ENCODE measurements around the gene WASF3. TPM values are rescaled to one million over a fixed set of nuclear protein-coding genes. Genes with fewer than 3 reads are reported as not detected.
"Not testable (repeated sequence)": the region's sequence is repeated elsewhere in the genome, so short reads cannot be mapped to it uniquely, and the experiment has no call there.

The WASF3 gene
- total RNA-seq, 1 experiment from 2014 or later: not detected

GRCh38 chr13:26722321-26722720 is 164.8 kb downstream of the WASF3 start:
- Histone ChIP-seq H2AFZ (ENCODE audit: low read length) (no peak overlapping the region), H3K27ac (ENCODE audit: low read length) (no peak overlapping the region), H3K4me1 (ENCODE audit: low read length) (no peaks in the 10 kb centered on the region), H3K36me3 (ENCODE audit: insufficient read depth, low read length) (no peaks in the 10 kb centered on the region), H3K9me3 (ENCODE audit: low read length) (no peaks in the 10 kb centered on the region), H3K79me2 (ENCODE audit: low read length) (no peaks in the 10 kb centered on the region), H3K27me3 (ENCODE audit: low read length) (no peaks in the 10 kb centered on the region), H3K9ac (ENCODE audit: low read length) (no peak overlapping the region), H3K4me3 (ENCODE audit: low read length) (no peak overlapping the region), H3K4me2 (ENCODE audit: low read depth, low read length, poor library complexity, severe bottlenecking) (no peak overlapping the region), H3K9me2 (replicated peaks; ENCODE audit: insufficient read depth, low read length) (no peaks in the 10 kb centered on the region), H4K20me1 (ENCODE audit: insufficient read depth, low read depth, low read length) (no peaks in the 10 kb centered on the region)
- no peak for DNase-seq

DNA sequence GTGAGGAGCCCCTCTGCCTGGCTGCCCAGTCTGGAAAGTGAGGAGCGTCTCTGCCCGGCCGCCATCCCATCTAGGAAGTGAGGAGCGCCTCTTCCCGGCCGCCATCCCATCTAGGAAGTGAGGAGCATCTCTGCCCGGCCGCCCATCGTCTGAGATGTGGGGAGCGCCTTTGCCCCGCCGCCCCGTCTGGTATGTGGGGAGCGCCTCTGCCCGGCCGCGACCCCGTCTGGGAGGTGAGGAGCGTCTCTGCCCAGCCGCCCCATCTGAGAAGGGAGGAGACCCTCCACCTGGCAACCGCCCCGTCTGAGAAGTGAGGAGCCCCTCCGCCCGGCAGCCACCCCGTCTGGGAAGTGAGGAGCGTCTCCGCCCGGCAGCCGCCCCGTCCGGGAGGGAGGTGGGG is 166.1 kb downstream of the WASF3 start:
- H3K4me1 ChIP-seq (ENCODE audit: low read length); H4K20me1 ChIP-seq (ENCODE audit: insufficient read depth, low read depth, low read length); H3K4me3 ChIP-seq (ENCODE audit: low read length); H3K9ac ChIP-seq (ENCODE audit: low read length); H3K27me3 ChIP-seq (ENCODE audit: low read length); H2AFZ ChIP-seq (ENCODE audit: low read length); H3K79me2 ChIP-seq (ENCODE audit: low read length); H3K36me3 ChIP-seq (ENCODE audit: insufficient read depth, low read length); H3K9me2 ChIP-seq (replicated peaks; ENCODE audit: insufficient read depth, low read length); H3K27ac ChIP-seq (ENCODE audit: low read length); H3K9me3 ChIP-seq (ENCODE audit: low read length); H3K4me2 ChIP-seq (ENCODE audit: low read depth, low read length, poor library complexity, severe bottlenecking); DNase-seq: not testable (repeated sequence)

GRCh38 chr13:26726684-26727083 is 169.2 kb downstream of the WASF3 start:
- Histone ChIP-seq H4K20me1 (ENCODE audit: insufficient read depth, low read depth, low read length) (no peaks in the 10 kb centered on the region), H3K27me3 (ENCODE audit: low read length) (no peaks in the 10 kb centered on the region), H3K9me2 (replicated peaks; ENCODE audit: insufficient read depth, low read length) (no peaks in the 10 kb centered on the region), H3K4me2 (ENCODE audit: low read depth, low read length, poor library complexity, severe bottlenecking) (no peak overlapping the region), H3K27ac (ENCODE audit: low read length) (no peak overlapping the region), H3K36me3 (ENCODE audit: insufficient read depth, low read length) (no peaks in the 10 kb centered on the region), H2AFZ (ENCODE audit: low read length) (no peak overlapping the region), H3K79me2 (ENCODE audit: low read length) (no peaks in the 10 kb centered on the region), H3K9ac (ENCODE audit: low read length) (no peak overlapping the region), H3K9me3 (ENCODE audit: low read length) (no peaks in the 10 kb centered on the region), H3K4me1 (ENCODE audit: low read length) (no peaks in the 10 kb centered on the region), H3K4me3 (ENCODE audit: low read length) (no peak overlapping the region)
- no peak for DNase-seq

DNA sequence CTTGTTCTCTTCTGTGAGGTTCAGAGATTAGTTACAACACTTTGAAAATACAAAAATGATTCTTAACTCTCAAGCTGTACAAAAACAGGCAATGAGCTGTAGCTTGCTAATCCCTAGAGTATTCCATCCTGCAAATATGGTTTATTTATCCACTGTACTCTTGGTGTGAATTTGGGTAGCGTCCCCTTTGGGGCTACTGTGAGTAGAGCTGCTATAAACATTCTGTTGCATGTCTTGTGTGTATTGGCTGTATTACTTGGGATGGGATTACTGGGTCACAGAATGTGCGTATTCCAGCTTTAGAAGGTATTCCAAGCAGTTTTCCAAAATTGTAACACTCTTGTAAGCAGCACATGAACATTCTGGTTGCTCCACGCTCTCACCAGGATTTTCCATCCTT is 169.6 kb downstream of the WASF3 start:
- DNase-seq: no peak
- no peaks in the 10 kb centered on the region for H3K4me1 ChIP-seq (ENCODE audit: low read length)
- no peak overlapping the region for H3K4me2 ChIP-seq (ENCODE audit: low read depth, low read length, poor library complexity, severe bottlenecking)
- no peaks in the 10 kb centered on the region for H3K36me3 ChIP-seq (ENCODE audit: insufficient read depth, low read length)
- no peaks in the 10 kb centered on the region for H3K27me3 ChIP-seq (ENCODE audit: low read length)
- no peak overlapping the region for H3K27ac ChIP-seq (ENCODE audit: low read length)
- H4K20me1 ChIP-seq (ENCODE audit: insufficient read depth, low read depth, low read length): no peaks in the 10 kb centered on the region
- H3K9ac ChIP-seq (ENCODE audit: low read length): no peak overlapping the region
- H3K4me3 ChIP-seq (ENCODE audit: low read length): no peak overlapping the region
- H3K9me3 ChIP-seq (ENCODE audit: low read length): no peaks in the 10 kb centered on the region
- H3K9me2 ChIP-seq (replicated peaks; ENCODE audit: insufficient read depth, low read length): no peaks in the 10 kb centered on the region
- no peak overlapping the region for H2AFZ ChIP-seq (ENCODE audit: low read length)
- no peaks in the 10 kb centered on the region for H3K79me2 ChIP-seq (ENCODE audit: low read length)

DNA sequence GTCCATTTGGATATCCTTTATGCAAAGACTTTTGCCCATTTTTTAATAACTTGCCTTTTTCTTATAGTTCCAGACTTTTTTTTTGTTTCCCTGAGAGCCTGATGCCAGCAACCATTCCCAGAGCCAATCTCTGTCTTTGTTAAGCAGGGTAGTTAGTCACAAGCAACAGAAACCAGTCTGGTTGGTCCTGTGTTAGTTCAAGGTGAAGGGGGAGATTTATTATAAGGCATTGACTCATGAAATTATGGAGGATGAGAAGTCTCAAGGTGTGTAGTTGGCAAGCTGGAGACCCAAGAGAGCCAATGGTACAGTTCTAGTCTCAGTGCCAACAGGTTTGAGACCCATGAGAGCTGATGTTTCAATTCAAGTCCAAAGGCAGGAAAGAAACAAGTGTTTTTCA is 170.2 kb downstream of the WASF3 start:
- no peak for DNase-seq
- Histone ChIP-seq H3K36me3 (ENCODE audit: insufficient read depth, low read length) (no peaks in the 10 kb centered on the region), H3K4me2 (ENCODE audit: low read depth, low read length, poor library complexity, severe bottlenecking) (no peak overlapping the region), H3K4me3 (ENCODE audit: low read length) (no peak overlapping the region), H3K9me2 (replicated peaks; ENCODE audit: insufficient read depth, low read length) (no peaks in the 10 kb centered on the region), H3K9ac (ENCODE audit: low read length) (no peak overlapping the region), H3K4me1 (ENCODE audit: low read length) (no peaks in the 10 kb centered on the region), H3K9me3 (ENCODE audit: low read length) (no peaks in the 10 kb centered on the region), H2AFZ (ENCODE audit: low read length) (no peak overlapping the region), H3K27me3 (ENCODE audit: low read length) (no peaks in the 10 kb centered on the region), H3K79me2 (ENCODE audit: low read length) (no peaks in the 10 kb centered on the region), H4K20me1 (ENCODE audit: insufficient read depth, low read depth, low read length) (no peaks in the 10 kb centered on the region), H3K27ac (ENCODE audit: low read length) (no peak overlapping the region)

GRCh38 chr13:26735677-26736076 is 178.2 kb downstream of the WASF3 start:
- H3K27me3 ChIP-seq (ENCODE audit: low read length): no peaks in the 10 kb centered on the region
- no peak for DNase-seq
- no peaks in the 10 kb centered on the region for H3K4me1 ChIP-seq (ENCODE audit: low read length)
- no peak overlapping the region for H2AFZ ChIP-seq (ENCODE audit: low read length)
- H3K9ac ChIP-seq (ENCODE audit: low read length): no peak overlapping the region
- H3K9me3 ChIP-seq (ENCODE audit: low read length): no peaks in the 10 kb centered on the region
- H3K36me3 ChIP-seq (ENCODE audit: insufficient read depth, low read length): no peaks in the 10 kb centered on the region
- no peaks in the 10 kb centered on the region for H4K20me1 ChIP-seq (ENCODE audit: insufficient read depth, low read depth, low read length)
- no peak overlapping the region for H3K4me3 ChIP-seq (ENCODE audit: low read length)
- H3K79me2 ChIP-seq (ENCODE audit: low read length): no peaks in the 10 kb centered on the region
- H3K4me2 ChIP-seq (ENCODE audit: low read depth, low read length, poor library complexity, severe bottlenecking): no peak overlapping the region
- H3K27ac ChIP-seq (ENCODE audit: low read length): no peak overlapping the region
- H3K9me2 ChIP-seq (replicated peaks; ENCODE audit: insufficient read depth, low read length): no peaks in the 10 kb centered on the region

Other genes starting within 250 kb of the WASF3 start
- not detected in 2 replicates for gene GPR12, start 203.1 kb downstream of the WASF3 start, total RNA-seq (2014; rRNA removed; shearing (Covaris generic); ENCODE audit: low replicate concordance)

Data from Karpas-422 (cell line).